ENCODE data around the gene FBRS. TPM values are rescaled to one million over a fixed set of nuclear protein-coding genes. Genes with fewer than 3 reads are reported as not detected.

FBRS gene
- total and polyA plus RNA-seq, 2 of the 13 experiments (the other 11 are each of a cell fraction or from before 2014, with no cell fraction given) = 13.7 to 16.2 TPM

DNA sequence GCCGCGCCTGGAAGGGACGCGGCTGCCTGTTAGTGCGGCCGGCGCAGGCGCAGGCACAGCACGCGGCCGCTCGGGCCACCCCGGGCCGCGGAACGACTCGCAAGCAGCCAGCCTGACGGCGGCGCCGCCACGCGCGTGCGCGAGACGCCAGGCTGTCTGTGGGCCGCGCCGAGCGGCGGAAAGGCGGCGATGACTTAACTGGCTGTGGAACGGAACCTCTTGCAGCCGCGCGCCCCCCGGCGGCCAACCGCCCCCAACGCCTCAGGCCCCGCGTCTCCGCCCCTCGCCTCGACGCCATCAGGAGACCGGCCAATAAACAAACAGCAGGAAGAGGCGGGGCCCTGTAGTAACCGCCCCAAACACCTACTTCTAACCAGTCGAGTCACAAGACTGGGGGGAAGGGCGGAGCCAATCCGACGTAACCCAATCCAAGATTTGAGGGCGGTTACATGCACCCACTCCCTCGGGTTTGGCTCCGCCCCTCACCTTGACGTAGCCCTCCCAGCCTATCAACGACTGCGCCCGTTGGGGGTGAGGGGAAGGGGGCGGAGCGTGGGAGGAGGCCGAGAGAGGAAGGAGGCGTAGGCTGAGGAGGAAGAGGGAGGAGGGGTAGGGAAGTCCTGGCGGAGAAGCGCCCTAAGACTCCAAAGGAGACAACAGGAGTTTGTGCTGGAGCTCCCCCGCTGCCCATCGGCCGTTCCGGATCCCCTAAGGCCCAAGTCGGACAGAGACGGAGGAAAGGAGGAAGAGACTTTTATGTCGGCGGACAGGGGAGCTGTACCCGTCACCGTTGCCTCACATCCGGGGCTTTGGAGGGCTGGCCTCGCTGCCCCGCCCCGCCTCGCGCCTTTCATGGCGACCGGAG lies at the start of gene FBRS (continued):
- TF ChIP-seq ATRX (CRISPR knock-in tag; IDR thresholded peaks at IDR 0.05; ENCODE audit: borderline replicate concordance) (no peak), ZNF773 (CRISPR knock-in tag; IDR thresholded peaks at IDR 0.05; ENCODE audit: borderline replicate concordance) (no peak), HOXA5 (CRISPR knock-in tag; IDR thresholded peaks at IDR 0.05) (peak; percentile 54; the same call in 1 of the 2 replicates), ZNF251 (CRISPR knock-in tag; IDR thresholded peaks at IDR 0.05) (no peak), ATF1 (CRISPR knock-in tag; IDR thresholded peaks at IDR 0.05) (peak; percentile 93), RORA (CRISPR knock-in tag; IDR thresholded peaks at IDR 0.05) (no peak), ZNF703 (CRISPR knock-in tag; IDR thresholded peaks at IDR 0.05; ENCODE audit: borderline replicate concordance) (no peak), GMEB2 (CRISPR knock-in tag; IDR thresholded peaks at IDR 0.05; ENCODE audit: low read depth) (peak; percentile 41; the same call in 1 of the 2 replicates), TAF1 (CRISPR knock-in tag; IDR thresholded peaks at IDR 0.05) (peak; percentile 74), ZNF768 (CRISPR knock-in tag; IDR thresholded peaks at IDR 0.05) (0 out of 2 replicates have a peak, but pooled peaks have one; percentile 51), ZSCAN30 (CRISPR knock-in tag; IDR thresholded peaks at IDR 0.05) (no peak), MEIS1 (CRISPR knock-in tag; IDR thresholded peaks at IDR 0.05; ENCODE audit: borderline replicate concordance) (peak; percentile 96), NR3C1 (CRISPR knock-in tag; IDR thresholded peaks at IDR 0.05) (no peak), PRMT3 (CRISPR knock-in tag; IDR thresholded peaks at IDR 0.05; ENCODE audit: borderline replicate concordance, low read depth) (no peak), NONO (IDR thresholded peaks at IDR 0.05) (no peak), NONO (CRISPR knock-in tag; conservative IDR thresholded peaks at IDR 0.05) (peak; percentile 81), PLRG1 (conservative IDR thresholded peaks at IDR 0.05) (no peak), ZFP37 (CRISPR knock-in tag; IDR thresholded peaks at IDR 0.05; ENCODE audit: borderline replicate concordance) (peak; percentile 11; the same call in 1 of the 2 replicates), ZNF776 (CRISPR knock-in tag; IDR thresholded peaks at IDR 0.05) (peak; percentile 60), ASH2L (IDR thresholded peaks at IDR 0.05; ENCODE audit: insufficient read length, low read depth, low read length) (no peak), HIVEP1 (CRISPR knock-in tag; IDR thresholded peaks at IDR 0.05) (peak; percentile 71), ZNF335 (CRISPR knock-in tag; IDR thresholded peaks at IDR 0.05) (peak; percentile 84; the same call in 1 of the 2 replicates)
- TF ChIP-seq, protein P1, sequence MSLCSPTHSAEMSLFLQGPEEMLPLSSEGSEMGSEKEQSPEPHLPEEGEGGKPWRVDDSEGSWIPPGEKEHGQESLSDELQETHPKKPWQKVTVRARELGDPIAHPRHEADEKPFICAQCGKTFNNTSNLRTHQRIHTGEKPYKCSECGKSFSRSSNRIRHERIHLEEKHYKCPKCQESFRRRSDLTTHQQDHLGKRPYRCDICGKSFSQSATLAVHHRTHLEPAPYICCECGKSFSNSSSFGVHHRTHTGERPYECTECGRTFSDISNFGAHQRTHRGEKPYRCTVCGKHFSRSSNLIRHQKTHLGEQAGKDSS (CRISPR knock-in tag; IDR thresholded peaks at IDR 0.05; ENCODE audit: borderline replicate concordance, low read depth) = peak; percentile 47
- TF ChIP-seq, protein P2, sequence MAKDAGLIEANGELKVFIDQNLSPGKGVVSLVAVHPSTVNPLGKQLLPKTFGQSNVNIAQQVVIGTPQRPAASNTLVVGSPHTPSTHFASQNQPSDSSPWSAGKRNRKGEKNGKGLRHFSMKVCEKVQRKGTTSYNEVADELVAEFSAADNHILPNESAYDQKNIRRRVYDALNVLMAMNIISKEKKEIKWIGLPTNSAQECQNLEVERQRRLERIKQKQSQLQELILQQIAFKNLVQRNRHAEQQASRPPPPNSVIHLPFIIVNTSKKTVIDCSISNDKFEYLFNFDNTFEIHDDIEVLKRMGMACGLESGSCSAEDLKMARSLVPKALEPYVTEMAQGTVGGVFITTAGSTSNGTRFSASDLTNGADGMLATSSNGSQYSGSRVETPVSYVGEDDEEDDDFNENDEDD (CRISPR knock-in tag; IDR thresholded peaks at IDR 0.05; ENCODE audit: borderline replicate concordance) = peak; percentile 68
- TF ChIP-seq, protein P3, sequence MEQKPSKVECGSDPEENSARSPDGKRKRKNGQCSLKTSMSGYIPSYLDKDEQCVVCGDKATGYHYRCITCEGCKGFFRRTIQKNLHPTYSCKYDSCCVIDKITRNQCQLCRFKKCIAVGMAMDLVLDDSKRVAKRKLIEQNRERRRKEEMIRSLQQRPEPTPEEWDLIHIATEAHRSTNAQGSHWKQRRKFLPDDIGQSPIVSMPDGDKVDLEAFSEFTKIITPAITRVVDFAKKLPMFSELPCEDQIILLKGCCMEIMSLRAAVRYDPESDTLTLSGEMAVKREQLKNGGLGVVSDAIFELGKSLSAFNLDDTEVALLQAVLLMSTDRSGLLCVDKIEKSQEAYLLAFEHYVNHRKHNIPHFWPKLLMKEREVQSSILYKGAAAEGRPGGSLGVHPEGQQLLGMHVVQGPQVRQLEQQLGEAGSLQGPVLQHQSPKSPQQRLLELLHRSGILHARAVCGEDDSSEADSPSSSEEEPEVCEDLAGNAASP (CRISPR knock-in tag; IDR thresholded peaks at IDR 0.05; ENCODE audit: borderline replicate concordance) = peak; percentile 61
